Effector memory CD4-positive, alpha-beta T cell (primary cell): ENCODE measurements around the gene MMP25.

Experiments used
- DNase-seq, 3 donors: peaks; one replicate each; pipeline ENCODE4 v3.0.0-alpha.2; 2020
- H3K27ac ChIP-seq: 2 replicates; pipeline ENCODE4 v1.7.0; 2013; ENCODE audit warnings: mild to moderate bottlenecking, low read length, moderate library complexity; ENCODE audit not compliant: insufficient read depth, poor library complexity, severe bottlenecking
- H3K27me3 ChIP-seq: replicated peaks from 2 replicates; pipeline ENCODE4 v1.7.0; 2013; ENCODE audit warnings: mild to moderate bottlenecking, low read length; ENCODE audit not compliant: insufficient read depth, control insufficient read depth, poor library complexity, severe bottlenecking
- H3K36me3 ChIP-seq: 2 replicates; pipeline ENCODE4 v1.7.0; 2013; ENCODE audit warnings: mild to moderate bottlenecking, low read length, moderate library complexity; ENCODE audit not compliant: control insufficient read depth, insufficient read depth
- H3K4me1 ChIP-seq: 2 replicates; pipeline ENCODE4 v1.7.0; 2013; ENCODE audit warnings: low read length, mild to moderate bottlenecking; ENCODE audit not compliant: control insufficient read depth, insufficient read depth, poor library complexity, severe bottlenecking
- H3K4me3 ChIP-seq: 2 replicates; pipeline ENCODE4 v1.7.0; 2013; ENCODE audit warnings: low read length, low read depth, mild to moderate bottlenecking; ENCODE audit not compliant: insufficient read depth, poor library complexity, severe bottlenecking
- H3K9me3 ChIP-seq: 2 replicates; pipeline ENCODE4 v1.7.0; 2013; ENCODE audit warnings: mild to moderate bottlenecking, low read length, moderate library complexity; ENCODE audit not compliant: control insufficient read depth

MMP25 gene

DNA sequence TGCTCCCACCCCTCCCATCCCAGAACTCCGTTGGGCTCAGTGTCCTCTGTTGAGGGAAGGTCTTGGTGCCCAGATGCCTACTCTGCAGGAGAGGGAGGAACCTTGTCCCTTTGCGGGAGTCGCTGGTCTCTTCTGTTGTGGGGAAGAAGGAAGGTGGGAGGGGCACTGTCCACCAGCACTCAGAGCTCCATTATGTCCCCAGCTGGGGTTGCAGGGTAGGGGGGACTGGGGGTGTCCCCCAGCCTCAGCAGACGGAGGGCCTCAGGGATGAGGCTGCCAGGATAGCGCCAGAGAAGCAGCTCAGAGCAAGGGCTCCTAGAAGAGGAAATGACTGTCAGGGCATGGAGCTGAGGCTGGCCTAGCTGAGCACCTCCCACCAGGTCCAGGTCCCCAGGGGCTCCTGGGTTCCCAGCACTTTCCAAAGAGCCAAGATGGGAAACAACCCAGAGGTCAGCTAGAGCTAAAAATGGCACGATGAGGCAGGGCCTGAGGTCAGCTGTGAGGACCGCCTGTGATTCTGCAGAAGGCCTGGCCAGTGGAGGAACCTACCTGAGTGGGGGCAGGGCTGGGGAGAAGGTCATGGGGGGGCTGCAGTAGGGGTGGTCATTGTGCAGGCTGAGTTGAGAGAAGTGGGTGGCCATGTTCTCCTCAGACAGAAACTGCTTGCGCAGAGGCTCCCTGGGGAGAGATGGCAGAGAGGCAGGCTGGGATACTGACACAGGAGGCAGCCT, 23.5 kb upstream of the MMP25 start:
- Histone ChIP-seq H3K9me3 (no peaks in the 10 kb centered on the region), H3K36me3 (peaks cover 20% of the 10 kb centered on the region), H3K27ac (peak overlapping the region; percentile 88), H3K4me3 (peak overlapping the region; percentile 58), H3K27me3 (peaks cover 1% of the 10 kb centered on the region), H3K4me1 (peaks cover 55% of the 10 kb centered on the region)
- no peak for DNase-seq

DNA sequence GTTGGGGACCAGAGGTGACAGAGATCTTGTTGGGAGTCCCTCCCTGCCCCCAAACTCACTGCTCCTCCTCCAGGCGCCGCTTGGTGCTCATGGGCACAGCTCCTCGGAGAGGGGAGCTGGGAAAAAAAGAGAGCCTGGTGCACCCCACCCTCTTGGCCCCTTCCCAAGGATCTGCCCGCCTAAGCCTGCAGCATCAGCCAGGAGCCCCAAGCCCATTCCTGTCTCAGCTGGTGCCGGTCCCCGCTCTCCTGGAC, 23.0 kb upstream of the MMP25 start:
- Histone ChIP-seq H3K4me3 (peak overlapping the region; percentile 58), H3K36me3 (peaks cover 20% of the 10 kb centered on the region), H3K27ac (peak overlapping the region; percentile 88), H3K9me3 (no peaks in the 10 kb centered on the region), H3K4me1 (peaks cover 53% of the 10 kb centered on the region), H3K27me3 (no peaks in the 10 kb centered on the region)
- no peak for DNase-seq

DNA sequence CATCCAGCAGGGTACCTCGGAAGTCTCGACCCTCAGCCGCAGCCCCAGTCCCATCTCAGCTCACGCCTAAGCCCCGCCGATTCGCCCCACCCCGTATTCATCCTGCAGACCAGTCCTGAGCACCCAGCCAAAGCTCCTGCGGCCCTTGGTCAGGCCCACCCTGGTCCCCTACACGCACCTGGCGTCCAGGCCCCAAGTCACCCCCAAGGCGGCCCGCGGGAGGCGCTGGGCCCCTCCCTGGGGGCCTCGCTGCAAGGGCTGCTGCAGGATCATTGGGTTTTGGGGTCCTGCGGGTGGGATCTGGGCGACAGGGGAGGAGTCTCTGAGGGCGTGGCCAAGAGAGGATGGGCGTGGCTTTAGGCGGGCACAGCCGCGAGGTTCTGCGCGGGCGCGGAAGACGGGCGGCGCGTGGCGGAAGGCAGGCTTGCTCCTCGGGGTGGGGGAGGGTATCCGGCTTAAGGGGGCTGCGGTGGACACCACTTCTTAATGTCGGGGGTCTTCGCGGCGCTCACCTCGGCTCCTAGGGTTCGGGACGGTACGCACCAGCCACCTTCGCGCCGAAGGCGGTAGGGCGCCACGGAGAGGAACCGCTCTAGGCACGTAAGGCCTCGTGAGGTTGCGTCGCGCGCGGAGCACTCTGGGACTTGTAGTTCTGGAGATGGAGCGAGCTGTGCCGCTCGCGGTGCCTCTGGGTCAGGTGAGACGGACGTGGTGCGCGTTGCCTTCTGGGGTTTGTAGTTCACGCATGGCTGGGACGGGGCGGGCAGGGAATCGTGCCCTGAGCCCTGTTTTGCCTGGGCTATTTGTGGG, 22.5 kb upstream of the MMP25 start, which contains the start of the genes HCFC1R1 and THOC6:
HCFC1R1 (minus strand) TSS at position 274 of the 810 bp plus-strand sequence; CDS start at position 273, 1 bp downstream.
THOC6 (plus strand) TSS at position 367 of the 810 bp plus-strand sequence; CDS start at position 659, 292 bp downstream.
- H3K27me3 ChIP-seq, result no peaks in the 10 kb centered on the region
- H3K27ac ChIP-seq, result peak within 1 kb of the TSS; percentile 88
- H3K9me3 ChIP-seq, result no peaks in the 10 kb centered on the region
- DNase-seq, result peak; percentile 83 to 92 (median 91)
- peaks cover 20% of the 10 kb centered on the region for H3K36me3 ChIP-seq
- peaks cover 55% of the 10 kb centered on the region for H3K4me1 ChIP-seq
- peak within 1 kb of the TSS; percentile 58 for H3K4me3 ChIP-seq

DNA sequence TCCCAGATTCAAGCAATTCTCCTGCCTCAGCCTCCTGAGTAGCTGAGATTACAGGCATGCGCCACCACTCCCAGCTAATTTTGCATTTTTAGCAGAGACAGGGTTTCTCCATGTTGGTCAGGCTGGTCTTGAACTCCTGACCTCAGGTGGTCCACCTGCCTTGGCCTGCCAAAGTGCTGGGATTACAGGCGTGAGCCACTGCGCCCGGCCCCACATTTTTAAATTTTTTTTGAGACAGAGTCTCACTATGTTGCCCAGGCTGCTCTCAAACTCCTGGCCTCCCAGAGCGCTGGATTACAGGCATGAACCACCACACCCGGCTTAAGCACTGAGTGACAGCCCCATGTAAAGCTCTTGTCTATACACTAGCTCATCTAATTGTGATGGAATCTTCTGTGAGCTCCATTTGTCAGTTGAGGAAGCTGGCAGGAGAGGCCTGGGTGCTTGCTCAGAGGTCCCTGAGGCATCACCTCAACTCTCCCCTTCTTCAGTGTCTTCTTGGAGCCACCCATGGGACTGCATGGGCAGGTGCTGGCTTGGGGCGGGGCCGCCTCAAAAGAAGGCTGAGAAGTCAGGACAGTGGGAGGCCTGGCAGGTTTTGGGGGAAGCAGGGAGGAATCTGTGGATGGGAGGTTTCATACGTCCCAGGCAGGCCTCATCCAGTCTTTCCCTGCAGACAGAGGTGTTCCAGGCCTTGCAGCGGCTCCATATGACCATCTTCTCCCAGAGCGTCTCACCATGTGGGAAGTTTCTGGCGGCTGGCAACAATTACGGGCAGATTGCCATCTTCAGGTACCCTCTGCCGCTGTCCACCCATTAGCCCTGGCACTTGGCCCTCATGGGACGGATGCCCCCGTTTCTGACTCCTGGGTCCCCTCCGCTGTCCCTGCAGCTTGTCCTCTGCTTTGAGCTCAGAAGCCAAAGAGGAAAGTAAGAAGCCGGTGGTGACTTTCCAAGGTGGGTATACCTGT, 21.0 kb upstream of the MMP25 start:
- H3K27me3 ChIP-seq, result no peaks in the 10 kb centered on the region
- H3K9me3 ChIP-seq, result no peaks in the 10 kb centered on the region
- no peak overlapping the region for H3K4me3 ChIP-seq
- DNase-seq, result no peak
- peaks cover 20% of the 10 kb centered on the region for H3K36me3 ChIP-seq
- no peak overlapping the region for H3K27ac ChIP-seq
- peaks cover 53% of the 10 kb centered on the region for H3K4me1 ChIP-seq

DNA sequence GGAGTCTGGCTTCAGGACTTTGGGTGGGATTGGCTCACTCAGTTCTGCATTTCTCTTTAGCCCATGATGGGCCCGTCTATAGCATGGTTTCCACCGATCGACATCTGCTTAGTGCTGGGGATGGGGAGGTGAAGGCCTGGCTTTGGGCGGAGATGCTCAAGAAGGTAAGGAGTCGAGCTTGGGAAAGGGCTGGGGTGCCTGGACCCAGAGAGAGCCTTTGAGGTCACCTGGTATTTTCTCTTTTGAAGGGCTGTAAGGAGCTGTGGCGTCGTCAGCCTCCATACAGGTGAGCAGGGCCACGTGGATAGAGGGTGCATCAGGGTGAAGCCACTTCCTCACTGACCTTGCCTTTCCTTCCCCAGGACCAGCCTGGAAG, 20.4 kb upstream of the MMP25 start:
- DNase-seq, result no peak
- Histone ChIP-seq H3K27me3 (no peaks in the 10 kb centered on the region), H3K36me3 (peaks cover 20% of the 10 kb centered on the region), H3K27ac (no peak overlapping the region), H3K9me3 (no peaks in the 10 kb centered on the region), H3K4me3 (no peak overlapping the region), H3K4me1 (peaks cover 46% of the 10 kb centered on the region)

DNA sequence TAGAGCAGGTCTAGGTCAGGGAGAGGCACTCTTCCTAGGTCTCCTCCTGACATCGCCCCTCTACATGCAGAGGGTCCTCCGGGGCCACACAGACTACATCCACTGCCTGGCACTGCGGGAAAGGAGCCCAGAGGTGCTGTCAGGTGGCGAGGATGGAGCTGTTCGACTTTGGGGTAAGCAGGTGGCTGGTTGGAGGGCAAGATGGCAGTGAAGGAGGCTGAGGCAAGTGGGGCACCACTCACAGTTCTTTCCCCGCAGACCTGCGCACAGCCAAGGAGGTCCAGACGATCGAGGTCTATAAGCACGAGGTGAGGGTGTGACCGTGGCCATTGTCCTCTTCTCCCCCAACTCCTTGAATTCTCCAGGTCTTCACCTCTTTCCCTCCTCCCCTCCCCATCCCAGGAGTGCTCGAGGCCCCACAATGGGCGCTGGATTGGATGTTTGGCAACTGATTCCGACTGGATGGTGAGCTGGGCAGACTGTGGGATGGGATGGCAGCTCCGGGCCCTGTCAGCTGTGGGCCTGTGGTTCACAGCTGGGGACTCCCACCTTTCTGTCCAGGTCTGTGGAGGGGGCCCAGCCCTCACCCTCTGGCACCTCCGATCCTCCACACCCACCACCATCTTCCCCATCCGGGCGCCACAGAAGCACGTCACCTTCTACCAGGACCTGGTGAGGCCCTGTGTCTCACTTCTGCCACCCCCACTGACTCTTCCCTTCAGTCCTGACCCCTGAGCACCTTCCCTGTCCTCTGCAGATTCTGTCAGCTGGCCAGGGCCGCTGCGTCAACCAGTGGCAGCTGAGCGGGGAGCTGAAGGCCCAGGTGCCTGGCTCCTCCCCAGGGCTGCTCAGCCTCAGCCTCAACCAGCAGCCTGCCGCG, 19.5 kb upstream of the MMP25 start:
- H3K27ac ChIP-seq, result no peak overlapping the region
- H3K4me1 ChIP-seq, result peaks cover 37% of the 10 kb centered on the region
- DNase-seq, result no peak
- no peaks in the 10 kb centered on the region for H3K9me3 ChIP-seq
- no peaks in the 10 kb centered on the region for H3K27me3 ChIP-seq
- H3K4me3 ChIP-seq, result no peak overlapping the region
- H3K36me3 ChIP-seq, result peaks cover 20% of the 10 kb centered on the region

DNA sequence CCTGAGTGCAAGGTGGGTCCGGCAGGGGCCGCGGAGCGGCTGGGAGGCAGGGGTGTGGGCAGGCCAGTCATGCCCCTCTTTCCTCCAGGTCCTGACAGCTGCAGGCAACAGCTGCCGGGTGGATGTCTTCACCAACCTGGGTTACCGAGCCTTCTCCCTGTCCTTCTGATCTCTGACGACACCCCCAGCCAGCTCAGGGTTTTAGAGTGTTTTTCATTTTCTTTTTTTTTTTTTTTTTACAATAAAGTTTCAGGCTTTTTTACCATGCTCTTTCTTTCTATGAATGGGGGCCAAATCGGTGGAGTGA, 18.9 kb upstream of the MMP25 start:
- no peak for DNase-seq
- Histone ChIP-seq H3K36me3 (peaks cover 20% of the 10 kb centered on the region), H3K27ac (no peak overlapping the region), H3K4me3 (no peak overlapping the region), H3K9me3 (no peaks in the 10 kb centered on the region), H3K27me3 (no peaks in the 10 kb centered on the region), H3K4me1 (peaks cover 31% of the 10 kb centered on the region)

DNA sequence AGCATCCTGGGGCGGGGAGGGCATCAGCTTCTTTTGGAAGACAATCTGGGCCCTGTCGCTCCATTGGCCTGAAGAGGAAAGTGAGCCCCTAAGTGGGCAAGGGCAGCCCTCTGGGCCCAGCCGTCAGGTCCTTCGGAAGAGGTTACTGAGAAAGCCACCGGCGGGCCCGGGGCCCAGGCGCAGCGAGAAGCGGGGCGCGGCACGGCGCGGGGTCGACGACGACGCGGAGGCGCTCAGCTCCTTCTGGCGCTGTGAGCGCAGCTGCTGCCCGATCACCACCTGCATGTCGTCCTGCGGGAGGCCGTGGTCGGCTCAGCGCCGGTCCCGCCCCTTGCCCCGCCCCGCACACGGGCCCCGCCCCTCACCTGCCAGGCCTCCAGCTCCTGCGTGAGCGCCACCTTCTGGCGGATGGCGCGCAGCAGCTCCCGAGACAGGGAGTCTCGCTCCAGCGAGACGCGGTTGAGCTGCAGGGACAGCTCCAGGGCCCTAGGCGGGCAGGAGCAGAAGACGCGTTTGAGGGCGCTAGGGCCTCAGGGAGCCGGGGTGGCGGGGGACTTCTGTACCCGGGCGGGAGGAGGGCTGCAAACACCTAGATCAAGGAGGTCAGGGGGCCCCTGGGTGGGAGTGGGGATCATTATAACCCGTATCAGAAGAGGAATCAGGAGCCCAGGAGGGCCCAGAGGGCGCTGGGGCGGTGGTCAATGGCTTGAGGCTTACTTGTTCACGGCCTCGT, 18.2 kb upstream of the MMP25 start:
- Histone ChIP-seq H3K27me3 (no peaks in the 10 kb centered on the region), H3K27ac (no peak overlapping the region), H3K4me1 (peaks cover 24% of the 10 kb centered on the region), H3K4me3 (no peak overlapping the region), H3K9me3 (no peaks in the 10 kb centered on the region), H3K36me3 (peaks cover 20% of the 10 kb centered on the region)
- DNase-seq, result peak; percentile 76 to 83 (median 82)
